ENCODE data around the gene CCDC150. TPM values are rescaled to one million over a fixed set of nuclear protein-coding genes. Genes with fewer than 3 reads are reported as not detected.

CCDC150 gene
- total RNA-seq, 6 donors from 2014 or later = 1.2 to 4.2 (median 2.3) TPM

DNA sequence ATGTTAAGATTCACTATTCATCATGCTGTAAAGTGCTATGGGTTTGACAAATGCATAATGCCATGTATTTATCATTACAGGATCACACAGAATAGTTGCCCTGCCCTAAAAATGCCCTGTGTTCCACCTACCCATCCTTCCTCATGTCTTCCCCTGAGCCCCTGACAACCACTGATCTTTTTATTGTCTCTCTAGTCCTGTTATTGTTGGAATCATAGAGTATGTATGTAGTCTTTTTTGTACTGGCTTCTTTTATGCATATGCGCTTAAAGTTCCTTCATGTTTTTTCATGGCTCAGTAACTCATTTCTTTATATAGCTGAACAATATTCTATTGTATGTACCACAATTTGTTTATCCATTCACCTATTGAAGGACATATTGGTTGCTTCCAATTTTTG lies 20.3 kb downstream of the CCDC150 start:
- Histone ChIP-seq H3K27ac (no peak overlapping the region), H3K4me3 (no peak overlapping the region), H3K36me3 (no peaks in the 10 kb centered on the region), H3K9me3 (no peaks in the 10 kb centered on the region), H3K27me3 (no peaks in the 10 kb centered on the region), H3K4me1 (no peaks in the 10 kb centered on the region)
- WGBS, 2 donors = 98 to 100% methylated on average over 1 of the region's 1 CpG
- DNase-seq (no peak), ATAC-seq (ENCODE audit: low FRiP score in 2 of 2) (no peak)
- TF ChIP-seq EP300 (IDR thresholded peaks at IDR 0.05) = no peak
- TF ChIP-seq POLR2A (IDR thresholded peaks at IDR 0.05) = no peak
- TF ChIP-seq CTCF (IDR thresholded peaks at IDR 0.05) = no peak
- TF ChIP-seq POLR2AphosphoS5 (IDR thresholded peaks at IDR 0.05) = no peak

GRCh38 chr2:196660244-196660643 lies 20.7 kb downstream of the CCDC150 start:
- TF ChIP-seq POLR2A (IDR thresholded peaks at IDR 0.05) (no peak), EP300 (IDR thresholded peaks at IDR 0.05) (no peak), CTCF (IDR thresholded peaks at IDR 0.05) (no peak), POLR2AphosphoS5 (IDR thresholded peaks at IDR 0.05) (no peak)
- ATAC-seq (ENCODE audit: low FRiP score in 2 of 2) (no peak), DNase-seq (no peak)
- no peaks in the 10 kb centered on the region for H3K9me3 ChIP-seq
- H3K4me3 ChIP-seq = no peak overlapping the region
- H3K27ac ChIP-seq = no peak overlapping the region
- 66 to 85% methylated on average over 3 of the region's 3 CpGs for WGBS, 2 donors
- H3K4me1 ChIP-seq = no peaks in the 10 kb centered on the region
- H3K27me3 ChIP-seq = no peaks in the 10 kb centered on the region
- no peaks in the 10 kb centered on the region for H3K36me3 ChIP-seq

DNA sequence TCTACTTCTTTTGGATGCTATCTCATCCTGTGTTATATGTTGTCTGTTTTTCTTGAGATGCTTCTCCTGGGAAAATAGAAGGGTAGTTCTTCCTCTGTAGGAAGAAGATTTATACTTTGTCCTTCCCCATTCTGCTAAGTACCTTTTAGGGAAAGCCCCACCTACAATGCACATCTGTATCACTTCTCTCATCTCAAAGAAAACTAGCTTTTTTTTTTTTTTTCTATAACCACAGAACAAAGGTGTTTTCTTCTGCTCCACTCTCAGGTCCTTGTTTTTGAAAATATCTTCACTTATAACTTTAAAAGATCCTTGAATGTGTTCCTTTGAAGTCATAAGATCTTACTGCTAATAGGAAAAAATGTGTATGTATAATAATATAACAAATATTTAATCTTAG lies 30.8 kb downstream of the CCDC150 start:
- no peak for DNase-seq
- no peaks in the 10 kb centered on the region for H3K36me3 ChIP-seq
- H3K4me1 ChIP-seq = no peaks in the 10 kb centered on the region
- TF ChIP-seq POLR2A (IDR thresholded peaks at IDR 0.05) = no peak
- TF ChIP-seq CTCF (IDR thresholded peaks at IDR 0.05) = no peak
- no peak for TF ChIP-seq POLR2AphosphoS5 (IDR thresholded peaks at IDR 0.05)
- TF ChIP-seq EP300 (IDR thresholded peaks at IDR 0.05) = no peak
- H3K9me3 ChIP-seq = no peaks in the 10 kb centered on the region
- H3K27me3 ChIP-seq = no peaks in the 10 kb centered on the region
- ATAC-seq (ENCODE audit: low FRiP score in 2 of 2) = no peak
- no peak overlapping the region for H3K27ac ChIP-seq
- no peak overlapping the region for H3K4me3 ChIP-seq

DNA sequence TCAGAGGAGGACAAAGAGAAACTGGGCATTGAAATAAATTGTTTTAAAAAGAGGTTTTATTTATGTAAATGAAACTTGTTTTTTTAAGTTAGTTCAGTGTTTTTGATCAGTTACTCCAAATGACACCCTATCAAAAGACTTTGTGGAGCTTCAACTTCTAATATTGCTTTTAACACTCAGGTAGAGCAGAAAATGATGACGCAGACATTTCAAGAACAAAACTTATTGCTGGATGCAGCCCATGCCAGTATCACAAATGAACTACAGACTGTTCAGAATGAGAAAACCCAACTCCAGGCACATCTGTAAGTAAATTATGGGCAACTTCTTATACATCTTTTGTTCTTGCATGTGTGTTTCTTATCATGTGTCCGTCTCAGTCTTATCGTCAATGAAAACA lies 36.4 kb downstream of the CCDC150 start:
- Histone ChIP-seq H3K9me3 (no peaks in the 10 kb centered on the region), H3K27me3 (no peaks in the 10 kb centered on the region), H3K36me3 (no peaks in the 10 kb centered on the region), H3K27ac (no peak overlapping the region), H3K4me1 (no peaks in the 10 kb centered on the region), H3K4me3 (no peak overlapping the region)
- TF ChIP-seq CTCF (IDR thresholded peaks at IDR 0.05) (no peak), POLR2A (IDR thresholded peaks at IDR 0.05) (no peak), POLR2AphosphoS5 (IDR thresholded peaks at IDR 0.05) (no peak), EP300 (IDR thresholded peaks at IDR 0.05) (no peak)
- 96% methylated on average over 3 of the region's 3 CpGs for WGBS, 2 donors
- ATAC-seq (ENCODE audit: low FRiP score in 2 of 2) (no peak), DNase-seq (no peak)

DNA sequence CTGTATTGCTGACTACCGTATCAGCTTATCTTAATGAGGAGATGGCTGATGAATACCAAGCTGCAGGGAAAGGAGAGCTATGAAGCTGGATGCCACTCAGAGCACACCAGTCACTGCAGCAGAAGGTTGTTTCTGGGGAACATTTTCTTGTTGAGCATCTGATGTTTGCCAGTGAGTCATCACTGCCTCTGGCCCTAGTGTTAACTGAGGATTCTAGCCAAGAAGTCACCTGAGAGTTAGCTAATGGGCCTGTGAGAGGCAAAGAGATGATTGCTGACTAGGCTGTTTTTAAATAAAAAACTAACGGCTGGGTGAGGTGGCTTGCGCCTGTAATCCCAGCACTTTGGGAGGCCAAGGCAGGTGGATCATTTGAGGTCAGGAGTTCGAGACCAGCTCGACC lies 37.9 kb downstream of the CCDC150 start:
- WGBS, 2 donors = 89 to 94% methylated on average over 5 of the region's 5 CpGs
- DNase-seq (no peak), ATAC-seq (ENCODE audit: low FRiP score in 2 of 2) (no peak)
- TF ChIP-seq CTCF (IDR thresholded peaks at IDR 0.05) (no peak), EP300 (IDR thresholded peaks at IDR 0.05) (no peak), POLR2AphosphoS5 (IDR thresholded peaks at IDR 0.05) (no peak), POLR2A (IDR thresholded peaks at IDR 0.05) (no peak)
- Histone ChIP-seq H3K27me3 (no peaks in the 10 kb centered on the region), H3K4me1 (no peaks in the 10 kb centered on the region), H3K4me3 (no peak overlapping the region), H3K9me3 (no peaks in the 10 kb centered on the region), H3K36me3 (no peaks in the 10 kb centered on the region), H3K27ac (no peak overlapping the region)

All from upper lobe of left lung (tissue), 6 donors.